Activated CD4-positive, alpha-beta T cell treated with anti-CD3 and anti-CD28 coated beads for 4 hours (primary cell): ENCODE measurements around the gene IKBKE.
A peak's percentile ranks its signal among the peaks of the same experiment; 100 is the strongest.
"Not testable (repeated sequence)": the region's sequence is repeated elsewhere in the genome, so short reads cannot be mapped to it uniquely, and the experiment has no call there.

Source experiments
- DNase-seq, 2 donors: peaks; one replicate each; pipeline ENCODE4 v3.0.0-alpha.2; 2020

Gene IKBKE

GRCh38 chr1:206476591-206476990 lies 6.3 kb downstream of the IKBKE start:
- no peak for DNase-seq

- DNase-seq, result no peak
These were observed 6.8 kb downstream of the IKBKE start for GRCh38 chr1:206477110-206477509.

GRCh38 chr1:206477581-206478380 lies 7.5 kb downstream of the IKBKE start:
- DNase-seq, result no peak

GRCh38 chr1:206478746-206479145 lies 8.5 kb downstream of the IKBKE start:
- DNase-seq, result no peak

- DNase-seq, result peak; percentile 68
These were observed 9.2 kb downstream of the IKBKE start for GRCh38 chr1:206479183-206480125.

GRCh38 chr1:206480211-206480610 lies 9.9 kb downstream of the IKBKE start:
- no peak for DNase-seq

- DNase-seq, result no peak
These were observed 12.3 kb downstream of the IKBKE start for GRCh38 chr1:206482611-206483010.

- not testable (repeated sequence) for DNase-seq
These were observed 13.6 kb downstream of the IKBKE start for GRCh38 chr1:206483864-206484263.

- no peak for DNase-seq
These were observed 14.6 kb downstream of the IKBKE start for GRCh38 chr1:206484901-206485300.

GRCh38 chr1:206486995-206487788 lies 16.9 kb downstream of the IKBKE start:
- no peak for DNase-seq

- no peak for DNase-seq
These were observed 17.7 kb downstream of the IKBKE start for GRCh38 chr1:206487970-206488369.

GRCh38 chr1:206488466-206488865 lies 18.2 kb downstream of the IKBKE start:
- no peak for DNase-seq

GRCh38 chr1:206489980-206490770 lies 19.9 kb downstream of the IKBKE start:
- DNase-seq, result peak; percentile 63 to 76

- DNase-seq, result no peak
These were observed 20.6 kb downstream of the IKBKE start for GRCh38 chr1:206490771-206491405.

- DNase-seq, result no peak
These were observed 21.3 kb downstream of the IKBKE start for GRCh38 chr1:206491616-206492015.

GRCh38 chr1:206492589-206492988 lies 22.3 kb downstream of the IKBKE start:
- no peak for DNase-seq

- no peak for DNase-seq
These were observed 23.0 kb downstream of the IKBKE start for GRCh38 chr1:206493279-206493678.

GRCh38 chr1:206495011-206495461 lies 24.8 kb downstream of the IKBKE start:
- DNase-seq, result no peak

- DNase-seq, result no peak
These were observed 25.3 kb downstream of the IKBKE start for GRCh38 chr1:206495493-206496046.

- no peak for DNase-seq
These were observed 26.0 kb downstream of the IKBKE start for GRCh38 chr1:206496131-206496793.

GRCh38 chr1:206497363-206497762 lies 27.1 kb downstream of the IKBKE start:
- no peak for DNase-seq
